ENCODE data around the gene MPRIP.

Gene MPRIP

GRCh38 chr17:17055286-17056155 is 13.3 kb downstream of the MPRIP start:
- no peak overlapping the region for H3K4ac ChIP-seq (ENCODE audit: low read depth, low read length)
- DNase-seq: no peak

GRCh38 chr17:17056156-17056539 is 13.9 kb downstream of the MPRIP start:
- Histone ChIP-seq H3K56ac (ENCODE audit: low read length) (peak overlapping the region; percentile 32), H2BK120ac (ENCODE audit: low read depth, low read length) (no peak overlapping the region), H3K23ac (ENCODE audit: low read length) (no peak overlapping the region), H2BK5ac (ENCODE audit: low read length) (no peak overlapping the region), H3K36me3 (ENCODE audit: control insufficient read depth, insufficient read depth, low read length) (no peaks in the 10 kb centered on the region), H2AK5ac (ENCODE audit: low read length) (no peak overlapping the region), H4K5ac (ENCODE audit: low read length) (no peak overlapping the region), H2BK15ac (replicated peaks; ENCODE audit: low read depth) (no peak overlapping the region), H3K4ac (ENCODE audit: low read depth, low read length) (no peak overlapping the region), H3K4me3 (ENCODE audit: low read length) (no peak overlapping the region), H3K79me1 (ENCODE audit: low read length) (peaks cover 59% of the 10 kb centered on the region), H3K79me2 (ENCODE audit: control insufficient read depth, insufficient read depth, low read length) (peaks cover 71% of the 10 kb centered on the region), H3K4me2 (ENCODE audit: low read length) (no peak overlapping the region), H3K9ac (ENCODE audit: low read length) (no peak overlapping the region), H4K8ac (ENCODE audit: low read depth, low read length) (no peak overlapping the region), H3K18ac (ENCODE audit: low read length) (no peak overlapping the region), H3K27me3 (ENCODE audit: insufficient read depth, low read length, poor library complexity) (no peaks in the 10 kb centered on the region), H3K4me1 (ENCODE audit: control insufficient read depth, low read depth, low read length) (peaks cover 2% of the 10 kb centered on the region), H3K27ac (ENCODE audit: low read depth, low read length) (no peak overlapping the region)
- no peak for DNase-seq
- WGBS (ENCODE audit: extremely low coverage, insufficient coverage, low lambda C conversion rate): no CpG with 5 or more reads among the region's 8 CpGs

More at GRCh38 chr17:17055286-17056155, 13.3 kb downstream of the MPRIP start:
- WGBS (ENCODE audit: extremely low coverage, insufficient coverage, low lambda C conversion rate): no CpG with 5 or more reads among the region's 16 CpGs
- peak overlapping the region; percentile 32 for H3K56ac ChIP-seq (ENCODE audit: low read length)
- no peak overlapping the region for H3K4me2 ChIP-seq (ENCODE audit: low read length)
- H4K5ac ChIP-seq (ENCODE audit: low read length): no peak overlapping the region
- no peaks in the 10 kb centered on the region for H3K36me3 ChIP-seq (ENCODE audit: control insufficient read depth, insufficient read depth, low read length)
- H3K4me3 ChIP-seq (ENCODE audit: low read length): no peak overlapping the region
- no peak overlapping the region for H3K27ac ChIP-seq (ENCODE audit: low read depth, low read length)
- peaks cover 71% of the 10 kb centered on the region for H3K79me2 ChIP-seq (ENCODE audit: control insufficient read depth, insufficient read depth, low read length)
- H2BK5ac ChIP-seq (ENCODE audit: low read length): no peak overlapping the region
- H2BK120ac ChIP-seq (ENCODE audit: low read depth, low read length): no peak overlapping the region
- no peak overlapping the region for H3K23ac ChIP-seq (ENCODE audit: low read length)
- no peak overlapping the region for H4K8ac ChIP-seq (ENCODE audit: low read depth, low read length)
- H2AK5ac ChIP-seq (ENCODE audit: low read length): no peak overlapping the region
- no peaks in the 10 kb centered on the region for H3K27me3 ChIP-seq (ENCODE audit: insufficient read depth, low read length, poor library complexity)
- H3K9ac ChIP-seq (ENCODE audit: low read length): no peak overlapping the region
- H3K4me1 ChIP-seq (ENCODE audit: control insufficient read depth, low read depth, low read length): peaks cover 2% of the 10 kb centered on the region
- H3K18ac ChIP-seq (ENCODE audit: low read length): no peak overlapping the region
- H2BK15ac ChIP-seq (replicated peaks; ENCODE audit: low read depth): no peak overlapping the region
- peaks cover 58% of the 10 kb centered on the region for H3K79me1 ChIP-seq (ENCODE audit: low read length)

- H4K5ac ChIP-seq (ENCODE audit: low read length): no peak overlapping the region
- no peak overlapping the region for H2BK15ac ChIP-seq (replicated peaks; ENCODE audit: low read depth)
- no peak overlapping the region for H3K23ac ChIP-seq (ENCODE audit: low read length)
- no peak overlapping the region for H2BK120ac ChIP-seq (ENCODE audit: low read depth, low read length)
- no peak overlapping the region for H3K56ac ChIP-seq (ENCODE audit: low read length)
- H3K4me1 ChIP-seq (ENCODE audit: control insufficient read depth, low read depth, low read length): peaks cover 2% of the 10 kb centered on the region
- H3K4ac ChIP-seq (ENCODE audit: low read depth, low read length): no peak overlapping the region
- H4K8ac ChIP-seq (ENCODE audit: low read depth, low read length): no peak overlapping the region
- H3K27ac ChIP-seq (ENCODE audit: low read depth, low read length): no peak overlapping the region
- H3K4me2 ChIP-seq (ENCODE audit: low read length): no peak overlapping the region
- no peak overlapping the region for H3K9ac ChIP-seq (ENCODE audit: low read length)
- no peaks in the 10 kb centered on the region for H3K36me3 ChIP-seq (ENCODE audit: control insufficient read depth, insufficient read depth, low read length)
- H3K79me2 ChIP-seq (ENCODE audit: control insufficient read depth, insufficient read depth, low read length): peaks cover 71% of the 10 kb centered on the region
- no peak overlapping the region for H3K4me3 ChIP-seq (ENCODE audit: low read length)
- no peak overlapping the region for H2BK5ac ChIP-seq (ENCODE audit: low read length)
- H3K18ac ChIP-seq (ENCODE audit: low read length): no peak overlapping the region
- H3K79me1 ChIP-seq (ENCODE audit: low read length): peaks cover 61% of the 10 kb centered on the region
- H3K27me3 ChIP-seq (ENCODE audit: insufficient read depth, low read length, poor library complexity): no peaks in the 10 kb centered on the region
- H2AK5ac ChIP-seq (ENCODE audit: low read length): no peak overlapping the region
- DNase-seq: no peak
- WGBS (ENCODE audit: extremely low coverage, insufficient coverage, low lambda C conversion rate): no CpG with 5 or more reads among the region's 9 CpGs
These were observed 14.8 kb downstream of the MPRIP start for GRCh38 chr17:17057057-17057551.

GRCh38 chr17:17058304-17058703 is 16.0 kb downstream of the MPRIP start:
- peaks cover 60% of the 10 kb centered on the region for H3K79me1 ChIP-seq (ENCODE audit: low read length)
- peaks cover 2% of the 10 kb centered on the region for H3K4me1 ChIP-seq (ENCODE audit: control insufficient read depth, low read depth, low read length)
- H3K4me2 ChIP-seq (ENCODE audit: low read length): no peak overlapping the region
- no peak overlapping the region for H2BK120ac ChIP-seq (ENCODE audit: low read depth, low read length)
- H3K9ac ChIP-seq (ENCODE audit: low read length): no peak overlapping the region
- H3K36me3 ChIP-seq (ENCODE audit: control insufficient read depth, insufficient read depth, low read length): no peaks in the 10 kb centered on the region
- no peak overlapping the region for H3K4ac ChIP-seq (ENCODE audit: low read depth, low read length)
- no peak overlapping the region for H3K4me3 ChIP-seq (ENCODE audit: low read length)
- no CpG with 5 or more reads among the region's 6 CpGs for WGBS (ENCODE audit: extremely low coverage, insufficient coverage, low lambda C conversion rate)
- no peaks in the 10 kb centered on the region for H3K27me3 ChIP-seq (ENCODE audit: insufficient read depth, low read length, poor library complexity)
- peaks cover 71% of the 10 kb centered on the region for H3K79me2 ChIP-seq (ENCODE audit: control insufficient read depth, insufficient read depth, low read length)
- no peak overlapping the region for H3K56ac ChIP-seq (ENCODE audit: low read length)
- H3K18ac ChIP-seq (ENCODE audit: low read length): no peak overlapping the region
- no peak overlapping the region for H3K27ac ChIP-seq (ENCODE audit: low read depth, low read length)
- no peak overlapping the region for H2AK5ac ChIP-seq (ENCODE audit: low read length)
- DNase-seq: no peak
- H2BK15ac ChIP-seq (replicated peaks; ENCODE audit: low read depth): no peak overlapping the region
- no peak overlapping the region for H4K8ac ChIP-seq (ENCODE audit: low read depth, low read length)
- H3K23ac ChIP-seq (ENCODE audit: low read length): no peak overlapping the region
- H2BK5ac ChIP-seq (ENCODE audit: low read length): no peak overlapping the region
- H4K5ac ChIP-seq (ENCODE audit: low read length): no peak overlapping the region

- Histone ChIP-seq H3K36me3 (ENCODE audit: control insufficient read depth, insufficient read depth, low read length) (no peaks in the 10 kb centered on the region), H3K27me3 (ENCODE audit: insufficient read depth, low read length, poor library complexity) (no peaks in the 10 kb centered on the region), H4K5ac (ENCODE audit: low read length) (no peak overlapping the region), H2AK5ac (ENCODE audit: low read length) (no peak overlapping the region), H2BK5ac (ENCODE audit: low read length) (no peak overlapping the region), H3K4me2 (ENCODE audit: low read length) (no peak overlapping the region), H2BK15ac (replicated peaks; ENCODE audit: low read depth) (no peak overlapping the region), H4K8ac (ENCODE audit: low read depth, low read length) (no peak overlapping the region), H3K23ac (ENCODE audit: low read length) (no peak overlapping the region), H3K4ac (ENCODE audit: low read depth, low read length) (no peak overlapping the region), H2BK120ac (ENCODE audit: low read depth, low read length) (no peak overlapping the region), H3K79me1 (ENCODE audit: low read length) (peaks cover 60% of the 10 kb centered on the region), H3K79me2 (ENCODE audit: control insufficient read depth, insufficient read depth, low read length) (peaks cover 71% of the 10 kb centered on the region), H3K18ac (ENCODE audit: low read length) (no peak overlapping the region), H3K56ac (ENCODE audit: low read length) (no peak overlapping the region), H3K4me1 (ENCODE audit: control insufficient read depth, low read depth, low read length) (peaks cover 2% of the 10 kb centered on the region), H3K4me3 (ENCODE audit: low read length) (no peak overlapping the region), H3K27ac (ENCODE audit: low read depth, low read length) (no peak overlapping the region), H3K9ac (ENCODE audit: low read length) (no peak overlapping the region)
- WGBS (ENCODE audit: extremely low coverage, insufficient coverage, low lambda C conversion rate): no CpG with 5 or more reads among the region's 10 CpGs
- no peak for DNase-seq
These were observed 17.1 kb downstream of the MPRIP start for GRCh38 chr17:17059301-17059890.
